Cardiac muscle cell (in vitro differentiated cells and primary cell): Measurements from ENCODE around the gene INS. TPM values are rescaled to one million over a fixed set of nuclear protein-coding genes. Genes with fewer than 3 reads are reported as not detected.
A peak's percentile ranks its signal among the peaks of the same experiment; 100 is the strongest.

Experiments
- DNase-seq, 2 donors: peaks; one replicate each; pipeline versions ENCODE4 v3.0.0 to v3.0.0-alpha.2; 2010 to 2017; ENCODE audit warnings: low read depth in 1 of 2, low spot score in 1 of 2
- H3K27ac ChIP-seq: fragments of 200-600 bp; sonication (generic); 2 replicates; pipeline ENCODE4 v1.5.1; 2016
- H3K27me3 ChIP-seq: fragments of 200-600 bp; sonication (generic); 2 replicates; pipeline ENCODE4 v1.6.0; 2016; ENCODE audit warnings: control low read depth
- H3K36me3 ChIP-seq: fragments of 200-600 bp; sonication (generic); 2 replicates; pipeline ENCODE4 v1.5.1; 2016; ENCODE audit warnings: control low read depth
- H3K4me1 ChIP-seq: fragments of 200-600 bp; sonication (generic); 2 replicates; pipeline ENCODE4 v1.8.1; 2017; ENCODE audit warnings: low read depth, mild to moderate bottlenecking, mixed run types
- H3K4me3 ChIP-seq: fragments of 200-600 bp; sonication (generic); 2 replicates; pipeline ENCODE4 v1.5.1; 2016; ENCODE audit warnings: mild to moderate bottlenecking
- H3K9me3 ChIP-seq: fragments of 200-600 bp; sonication (generic); 2 replicates; pipeline ENCODE4 v1.5.1; 2017; ENCODE audit warnings: low read depth, mild to moderate bottlenecking, control low read depth
- polyA plus RNA-seq: library from polyadenylated mRNA; unstranded; fragments of >200 nt; fragmentation: Nextera tagmentation; extraction: Ambion mirVana; gene quantifications from 2 replicates; pipeline ENCODE4 v1.2.1, GENCODE V29; 2016
- total RNA-seq: library from RNA; depleted of rRNA; stranded (reverse); fragments of >200 nt; gene quantifications from 2 replicates; pipeline ENCODE4 v1.2.3, GENCODE V29; 2016
- TF ChIP-seq, protein P1 (sequence below): IDR thresholded peaks from 2 replicates; pipeline ENCODE4 v1.5.1; 2012; ENCODE audit warnings: low read depth, mild to moderate bottlenecking, low read length

INS gene
- total and polyA plus RNA-seq, 2 experiments from 2014 or later = not detected

DNA sequence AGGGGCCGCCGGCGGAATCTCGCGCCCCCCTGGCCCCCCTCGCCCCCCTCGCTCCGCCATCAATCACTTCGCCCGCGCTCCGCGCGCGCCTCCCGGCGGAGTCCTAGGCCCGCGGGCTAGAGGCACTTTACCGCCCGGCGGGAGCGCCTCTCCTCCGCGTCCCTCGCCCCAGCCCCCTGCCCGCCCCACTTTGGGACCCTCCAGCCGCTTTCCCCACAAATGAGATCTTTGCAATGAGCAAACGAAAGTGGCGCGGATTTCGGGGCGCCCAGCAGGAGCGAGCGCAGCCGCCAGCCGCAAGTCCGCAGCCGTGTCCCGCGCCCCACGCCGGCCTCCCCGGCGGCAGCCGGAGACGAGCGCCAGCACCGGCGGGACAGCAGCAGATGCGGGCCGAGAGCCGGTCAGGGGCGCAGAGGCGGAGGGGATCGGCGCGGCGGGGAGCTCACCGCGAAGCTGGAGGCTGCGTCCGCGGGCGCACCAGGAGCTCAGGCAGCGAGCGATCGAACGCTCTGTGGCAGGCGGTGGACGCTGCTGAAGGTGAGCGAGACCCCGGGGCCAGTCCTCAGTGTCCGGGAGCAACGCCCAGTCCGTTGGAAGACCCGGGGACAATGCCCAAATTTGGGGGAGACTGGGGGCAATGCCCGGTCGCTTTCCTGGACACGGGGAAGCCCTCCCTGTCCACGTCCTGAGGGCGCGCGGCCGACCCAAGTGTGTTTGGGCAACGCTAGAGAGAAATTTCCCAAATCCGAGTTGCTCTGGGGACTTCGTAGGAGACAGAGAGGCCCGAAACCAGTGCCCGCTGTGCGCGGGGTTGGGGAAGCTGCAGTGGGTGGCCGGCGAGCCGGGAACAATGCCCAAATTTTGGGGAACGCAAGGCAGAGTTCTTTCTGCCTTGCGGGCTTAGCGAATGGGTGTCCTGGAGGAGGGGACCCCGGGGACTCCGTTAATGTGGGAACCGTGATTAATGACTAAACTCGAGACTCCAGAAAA lies 20.3 kb downstream of the INS start:
- no peaks in the 10 kb centered on the region for H3K9me3 ChIP-seq
- no peaks in the 10 kb centered on the region for H3K36me3 ChIP-seq
- TF ChIP-seq, protein P1, sequence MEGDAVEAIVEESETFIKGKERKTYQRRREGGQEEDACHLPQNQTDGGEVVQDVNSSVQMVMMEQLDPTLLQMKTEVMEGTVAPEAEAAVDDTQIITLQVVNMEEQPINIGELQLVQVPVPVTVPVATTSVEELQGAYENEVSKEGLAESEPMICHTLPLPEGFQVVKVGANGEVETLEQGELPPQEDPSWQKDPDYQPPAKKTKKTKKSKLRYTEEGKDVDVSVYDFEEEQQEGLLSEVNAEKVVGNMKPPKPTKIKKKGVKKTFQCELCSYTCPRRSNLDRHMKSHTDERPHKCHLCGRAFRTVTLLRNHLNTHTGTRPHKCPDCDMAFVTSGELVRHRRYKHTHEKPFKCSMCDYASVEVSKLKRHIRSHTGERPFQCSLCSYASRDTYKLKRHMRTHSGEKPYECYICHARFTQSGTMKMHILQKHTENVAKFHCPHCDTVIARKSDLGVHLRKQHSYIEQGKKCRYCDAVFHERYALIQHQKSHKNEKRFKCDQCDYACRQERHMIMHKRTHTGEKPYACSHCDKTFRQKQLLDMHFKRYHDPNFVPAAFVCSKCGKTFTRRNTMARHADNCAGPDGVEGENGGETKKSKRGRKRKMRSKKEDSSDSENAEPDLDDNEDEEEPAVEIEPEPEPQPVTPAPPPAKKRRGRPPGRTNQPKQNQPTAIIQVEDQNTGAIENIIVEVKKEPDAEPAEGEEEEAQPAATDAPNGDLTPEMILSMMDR = no peak
- H3K4me3 ChIP-seq = peak overlapping the region; percentile 34
- peaks cover 85% of the 10 kb centered on the region for H3K27me3 ChIP-seq
- H3K4me1 ChIP-seq = no peaks in the 10 kb centered on the region
- peak in 1 of 2 donors; percentile 56 for DNase-seq
- no peak overlapping the region for H3K27ac ChIP-seq

- TF ChIP-seq, protein P1 = no peak
- Histone ChIP-seq H3K9me3 (no peaks in the 10 kb centered on the region), H3K27ac (no peak overlapping the region), H3K36me3 (no peaks in the 10 kb centered on the region), H3K4me3 (peak overlapping the region; percentile 34), H3K27me3 (peaks cover 75% of the 10 kb centered on the region), H3K4me1 (no peaks in the 10 kb centered on the region)
- peak in 1 of 2 donors; percentile 48 for DNase-seq
These were observed 21.2 kb downstream of the INS start for GRCh38 chr11:2139621-2140337.

- TF ChIP-seq, protein P1 = no peak
- Histone ChIP-seq H3K27ac (no peak within 1 kb of the TSS), H3K4me1 (no peaks in the 10 kb centered on the region), H3K4me3 (peak within 1 kb of the TSS; percentile 41), H3K36me3 (no peaks in the 10 kb centered on the region), H3K9me3 (no peaks in the 10 kb centered on the region), H3K27me3 (peaks cover 69% of the 10 kb centered on the region)
- DNase-seq = peak in 1 of 2 donors; percentile 55
These were observed 21.9 kb downstream of the INS start, which contains the start of gene IGF2 for GRCh38 chr11:2139123-2139521. TSS of gene IGF2 (minus strand) at chr11:2139389. CDS start at chr11:2135523, 3,866 bp downstream.

DNA sequence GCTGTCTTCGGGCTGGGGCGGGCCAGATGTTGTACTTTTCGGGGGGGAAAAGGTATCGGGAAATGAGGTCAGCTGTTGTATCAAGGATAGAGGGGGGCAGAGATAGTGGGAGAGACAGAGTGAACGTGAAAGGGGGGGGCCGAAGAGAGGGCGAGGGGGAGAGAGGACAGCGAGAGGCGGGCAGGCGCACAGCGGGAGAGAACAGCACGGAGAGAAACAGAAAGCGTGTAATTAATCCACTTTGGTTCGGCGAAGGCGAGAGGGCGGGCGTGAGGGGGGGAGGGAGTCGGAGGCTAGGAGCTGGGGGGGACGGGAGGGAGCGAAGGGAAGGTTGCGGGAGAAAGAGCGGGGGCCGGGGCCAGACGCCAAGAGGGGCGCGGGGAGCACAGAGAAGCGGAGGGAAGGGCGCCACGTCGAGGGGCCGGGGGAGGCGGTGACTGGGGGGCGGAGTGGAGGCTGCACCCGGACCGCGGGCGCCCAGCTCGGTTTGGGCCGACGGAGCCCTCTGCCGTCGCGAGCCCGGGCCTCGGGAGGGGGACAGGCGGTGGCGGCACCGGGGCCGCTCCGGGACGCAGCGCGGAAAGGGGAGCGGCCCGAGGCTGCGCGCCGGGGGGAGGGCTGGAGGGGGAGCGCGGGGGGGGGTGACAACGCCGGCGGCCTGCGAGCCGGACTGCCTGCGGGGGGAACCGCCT lies 22.4 kb downstream of the INS start:
- DNase-seq = no peak
- Histone ChIP-seq H3K4me3 (peak overlapping the region; percentile 41), H3K4me1 (no peaks in the 10 kb centered on the region), H3K36me3 (no peaks in the 10 kb centered on the region), H3K27ac (no peak overlapping the region), H3K27me3 (peaks cover 63% of the 10 kb centered on the region), H3K9me3 (no peaks in the 10 kb centered on the region)
- TF ChIP-seq, protein P1 = no peak

- Histone ChIP-seq H3K4me1 (no peaks in the 10 kb centered on the region), H3K27ac (no peak overlapping the region), H3K27me3 (peaks cover 58% of the 10 kb centered on the region), H3K9me3 (no peaks in the 10 kb centered on the region), H3K4me3 (peak overlapping the region; percentile 41), H3K36me3 (no peaks in the 10 kb centered on the region)
- DNase-seq = peak in 1 of 2 donors; percentile 60
- TF ChIP-seq, protein P1 = no peak
These were observed 23.0 kb downstream of the INS start for GRCh38 chr11:2138068-2138430.
